Measurements from ENCODE around the gene TSEN2. TPM values are rescaled to one million over a fixed set of nuclear protein-coding genes. Genes with fewer than 3 reads are reported as not detected.

The TSEN2 gene
- total and polyA plus RNA-seq, 7 experiments from 2014 or later, result 12.1 to 27.5 (median 13.9) TPM

DNA sequence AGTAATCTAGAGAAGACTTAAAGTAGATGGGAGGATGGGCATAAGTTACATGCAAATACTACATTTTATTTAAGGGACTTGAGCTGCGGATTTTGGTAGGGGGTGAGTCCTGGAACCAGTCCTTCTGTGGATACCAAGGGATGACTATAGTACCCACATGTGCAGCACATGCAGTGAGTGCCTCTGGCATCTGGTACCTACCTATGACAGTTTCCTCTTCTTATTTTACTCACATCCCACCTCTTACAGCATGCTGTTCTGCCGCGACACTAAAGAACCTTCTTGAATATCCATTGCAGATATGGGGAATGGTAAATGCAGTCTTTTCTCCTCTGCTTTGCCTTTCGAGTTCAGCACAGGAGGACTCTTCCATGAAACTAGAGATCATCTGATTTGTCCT lies 1.7 kb downstream of the TSEN2 start:
- no peak overlapping the region for H3K4me3 ChIP-seq (ENCODE audit: low read length)
- no peak overlapping the region for H3K27ac ChIP-seq (ENCODE audit: low read depth, low read length)
- Mint-ChIP-seq H3K4me3 (peak overlapping the region in 6 of 10 donors; percentile 15 to 99 (median 72)), H3K4me1 (peaks cover 20 to 65% (median 47%) of the 10 kb centered on the region in 7 donors), H3K27me3 (peaks cover 0 to 2% (median 0%) of the 10 kb centered on the region in 5 donors), H3K36me3 (peaks cover 2 to 11% (median 3%) of the 10 kb centered on the region in 5 donors), H3K27ac (peak overlapping the region in 1 of 9 donors; percentile 98), H3K9me3 (no peaks in the 10 kb centered on the region)
- peaks cover 0 to 6% (median 0%) of the 10 kb centered on the region in 3 experiments for H3K36me3 ChIP-seq (ENCODE audit: control insufficient read depth in 2 of 3, insufficient read depth in 3 of 3, low read length in 3 of 3)
- DNase-seq (no peak), ATAC-seq (no peak)
- H3K4me1 ChIP-seq (ENCODE audit: control insufficient read depth in 2 of 2, insufficient read depth in 2 of 2, low read length in 2 of 2), result peaks cover 14 to 17% of the 10 kb centered on the region in 2 donors
- intact Hi-C loops (cut with micrococcal nuclease), result loop anchor here in 1 of 2 donors (10.0 kb wide), 1 partner anchor 529 kb away; no protein-coding TSS in a partner anchor
- CTCF ChIA-PET, result no interaction called here
- POLR2A ChIA-PET, result interaction anchor here (2.8 to 3.6 kb wide), 2 partner anchors 70 to 178 kb away, joined by 14 to 22 read pairs; partner anchors contain the start of genes MKRN2 and RAF1
- no peaks in the 10 kb centered on the region for H3K27me3 ChIP-seq (ENCODE audit: control insufficient read depth in 2 of 2, insufficient read depth in 2 of 2, low read length in 2 of 2)
- H3K9me3 ChIP-seq (ENCODE audit: control insufficient read depth in 2 of 3, low read length in 3 of 3), result no peaks in the 10 kb centered on the region

DNA sequence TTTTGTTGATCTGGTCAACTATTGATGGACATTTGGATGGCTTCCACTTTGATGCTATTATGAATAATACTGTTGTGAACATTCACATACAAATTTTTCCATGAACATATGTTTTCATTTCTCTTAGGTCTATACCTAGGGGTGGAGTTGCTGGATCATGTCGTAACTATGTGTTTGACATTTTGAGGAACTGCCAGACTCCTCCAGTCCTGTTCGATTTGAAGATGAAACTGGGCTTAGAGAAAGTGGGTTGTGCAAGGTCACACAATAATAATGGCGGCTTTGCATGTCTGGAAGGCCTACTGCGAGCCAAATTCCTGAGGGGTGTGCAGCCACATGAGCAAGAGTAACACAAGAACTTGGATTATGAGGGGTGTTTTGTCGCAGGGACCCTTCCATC lies 2.6 kb downstream of the TSEN2 start:
- no peak for ATAC-seq
- H3K9me3 ChIP-seq (ENCODE audit: control insufficient read depth in 2 of 3, low read length in 3 of 3), result no peaks in the 10 kb centered on the region
- intact Hi-C loops (cut with micrococcal nuclease), result loop anchor here in 1 of 2 donors (10.0 kb wide), 1 partner anchor 528 kb away; no protein-coding TSS in a partner anchor
- DNase-seq, result no peak
- H3K36me3 Mint-ChIP-seq, result peaks cover 3 to 15% (median 4%) of the 10 kb centered on the region in 5 donors
- no peak overlapping the region for H3K27ac ChIP-seq (ENCODE audit: low read depth, low read length)
- POLR2A ChIA-PET, result interaction anchor here (0.6 to 3.6 kb wide), 2 partner anchors 69 to 1692 kb away, joined by 3 to 22 read pairs; partner anchors contain the start of genes LSM3, MKRN2 and XPC
- H3K27me3 ChIP-seq (ENCODE audit: control insufficient read depth in 2 of 2, insufficient read depth in 2 of 2, low read length in 2 of 2), result no peaks in the 10 kb centered on the region
- CTCF ChIA-PET, result no interaction called here
- peaks cover 0 to 6% (median 0%) of the 10 kb centered on the region in 3 experiments for H3K36me3 ChIP-seq (ENCODE audit: control insufficient read depth in 2 of 3, insufficient read depth in 3 of 3, low read length in 3 of 3)
- no peak overlapping the region for H3K27ac Mint-ChIP-seq
- H3K4me1 ChIP-seq (ENCODE audit: control insufficient read depth in 2 of 2, insufficient read depth in 2 of 2, low read length in 2 of 2), result peaks cover 14 to 17% of the 10 kb centered on the region in 2 donors
- peak overlapping the region in 3 of 10 donors; percentile 10 to 98 (median 15) for H3K4me3 Mint-ChIP-seq
- H3K4me1 Mint-ChIP-seq, result peaks cover 20 to 61% (median 47%) of the 10 kb centered on the region in 7 donors
- H3K27me3 Mint-ChIP-seq, result peaks cover 0 to 2% (median 0%) of the 10 kb centered on the region in 5 donors
- H3K9me3 Mint-ChIP-seq, result no peaks in the 10 kb centered on the region
- H3K4me3 ChIP-seq (ENCODE audit: low read length), result no peak overlapping the region

DNA sequence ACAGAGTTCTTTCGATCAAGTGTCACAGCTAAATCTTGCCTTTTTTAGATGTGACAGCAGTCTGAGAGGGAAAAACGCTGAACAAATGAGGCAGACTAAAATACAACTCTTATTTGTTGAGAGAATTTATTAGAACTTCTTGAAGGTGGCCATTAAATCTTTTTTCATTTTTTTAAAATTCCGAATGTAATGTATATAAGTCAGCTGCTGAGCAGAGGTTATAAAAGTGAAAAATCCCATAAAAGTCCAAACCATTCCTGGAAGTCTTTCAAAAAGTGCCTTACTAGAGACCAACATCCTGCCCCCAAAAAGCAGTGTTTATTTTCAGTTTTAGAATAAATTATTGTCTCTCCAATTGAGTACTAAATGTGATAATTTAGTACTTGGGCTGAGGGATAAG lies 3.1 kb downstream of the TSEN2 start:
- CTCF ChIA-PET, result no interaction called here
- Mint-ChIP-seq H3K4me1 (peaks cover 20 to 60% (median 47%) of the 10 kb centered on the region in 7 donors), H3K27ac (no peak overlapping the region), H3K36me3 (peaks cover 3 to 15% (median 4%) of the 10 kb centered on the region in 5 donors), H3K9me3 (no peaks in the 10 kb centered on the region), H3K4me3 (no peak overlapping the region), H3K27me3 (peaks cover 0 to 2% (median 0%) of the 10 kb centered on the region in 5 donors)
- ATAC-seq (no peak), DNase-seq (no peak)
- Histone ChIP-seq H3K27ac (ENCODE audit: low read depth, low read length) (no peak overlapping the region), H3K4me3 (ENCODE audit: low read length) (no peak overlapping the region), H3K27me3 (ENCODE audit: control insufficient read depth in 2 of 2, insufficient read depth in 2 of 2, low read length in 2 of 2) (no peaks in the 10 kb centered on the region), H3K36me3 (ENCODE audit: control insufficient read depth in 2 of 3, insufficient read depth in 3 of 3, low read length in 3 of 3) (peaks cover 0 to 10% (median 0%) of the 10 kb centered on the region in 3 experiments), H3K4me1 (ENCODE audit: control insufficient read depth in 2 of 2, insufficient read depth in 2 of 2, low read length in 2 of 2) (peaks cover 14 to 17% of the 10 kb centered on the region in 2 donors), H3K9me3 (ENCODE audit: control insufficient read depth in 2 of 3, low read length in 3 of 3) (no peaks in the 10 kb centered on the region)
- POLR2A ChIA-PET, result no interaction called here
- intact Hi-C loops (cut with micrococcal nuclease), result loop anchor here in 1 of 2 donors (10.0 kb wide), 1 partner anchor 527 kb away; no protein-coding TSS in a partner anchor

DNA sequence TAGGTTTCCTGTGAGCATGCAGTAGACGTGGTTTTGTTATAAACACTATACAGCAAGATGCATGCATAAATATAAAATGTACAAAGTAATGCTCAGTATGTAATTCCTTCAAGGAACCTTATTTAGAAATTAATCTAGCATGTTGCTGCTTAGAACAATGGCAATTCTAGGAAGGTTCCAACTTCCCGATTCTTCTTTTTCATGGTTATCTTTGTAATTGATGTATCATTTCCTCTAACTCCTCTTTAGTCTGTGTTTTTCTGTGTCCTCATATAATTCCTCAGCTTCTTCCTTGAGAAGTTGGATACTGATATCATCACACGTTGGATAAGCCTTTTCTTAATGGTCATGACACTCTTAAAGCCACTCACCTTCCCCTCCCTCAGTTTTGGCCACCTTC lies 3.5 kb downstream of the TSEN2 start:
- CTCF ChIA-PET, result no interaction called here

DNA sequence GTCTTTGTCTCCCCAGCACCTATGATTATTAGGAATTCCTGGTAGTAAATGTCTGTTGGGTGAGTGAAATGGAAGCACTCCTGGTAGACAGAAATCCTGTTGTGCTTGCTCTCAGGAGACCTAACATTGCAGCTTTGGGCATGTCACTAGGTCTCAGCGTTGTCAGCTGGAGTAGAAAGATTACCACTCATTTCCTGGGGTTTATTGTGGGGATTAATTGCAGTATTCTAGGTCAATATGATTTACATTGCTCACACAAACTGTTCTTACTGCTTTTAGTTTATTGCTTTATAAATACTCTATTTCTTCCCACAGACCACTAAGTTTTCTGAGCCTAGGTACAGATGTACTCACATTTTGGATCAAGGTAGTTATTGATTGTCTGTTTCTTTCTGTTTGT lies 5.1 kb downstream of the TSEN2 start:
- H3K36me3 ChIP-seq (ENCODE audit: control insufficient read depth in 2 of 3, insufficient read depth in 3 of 3, low read length in 3 of 3), result peaks cover 0 to 19% (median 0%) of the 10 kb centered on the region in 3 experiments
- no peaks in the 10 kb centered on the region for H3K27me3 Mint-ChIP-seq
- H3K4me3 Mint-ChIP-seq, result no peak overlapping the region
- H3K9me3 ChIP-seq (ENCODE audit: control insufficient read depth in 2 of 3, low read length in 3 of 3), result no peaks in the 10 kb centered on the region
- H3K9me3 Mint-ChIP-seq, result no peaks in the 10 kb centered on the region
- H3K27ac ChIP-seq (ENCODE audit: low read depth, low read length), result no peak overlapping the region
- ChIA-PET CTCF (no interaction called here), POLR2A (no interaction called here)
- peaks cover 10 to 48% (median 30%) of the 10 kb centered on the region in 7 donors for H3K4me1 Mint-ChIP-seq
- H3K36me3 Mint-ChIP-seq, result peaks cover 3 to 27% (median 10%) of the 10 kb centered on the region in 5 donors
- intact Hi-C loops (cut with micrococcal nuclease), result loop anchor here in 1 of 2 donors (10.0 kb wide), 1 partner anchor 525 kb away; no protein-coding TSS in a partner anchor
- H3K27ac Mint-ChIP-seq, result no peak overlapping the region
- no peak overlapping the region for H3K4me3 ChIP-seq (ENCODE audit: low read length)
- DNase-seq (no peak), ATAC-seq (no peak)
- H3K27me3 ChIP-seq (ENCODE audit: control insufficient read depth in 2 of 2, insufficient read depth in 2 of 2, low read length in 2 of 2), result no peaks in the 10 kb centered on the region
- peaks cover 6% of the 10 kb centered on the region in 2 donors for H3K4me1 ChIP-seq (ENCODE audit: control insufficient read depth in 2 of 2, insufficient read depth in 2 of 2, low read length in 2 of 2)

More for the DNA sequence above, 3.5 kb downstream of the TSEN2 start:
- no peak overlapping the region for H3K27ac Mint-ChIP-seq
- no peak for ATAC-seq
- H3K36me3 Mint-ChIP-seq, result peaks cover 3 to 17% (median 5%) of the 10 kb centered on the region in 5 donors
- peaks cover 20 to 60% (median 44%) of the 10 kb centered on the region in 7 donors for H3K4me1 Mint-ChIP-seq
- no peak overlapping the region for H3K4me3 ChIP-seq (ENCODE audit: low read length)
- H3K9me3 ChIP-seq (ENCODE audit: control insufficient read depth in 2 of 3, low read length in 3 of 3), result no peaks in the 10 kb centered on the region
- peaks cover 14 to 17% of the 10 kb centered on the region in 2 donors for H3K4me1 ChIP-seq (ENCODE audit: control insufficient read depth in 2 of 2, insufficient read depth in 2 of 2, low read length in 2 of 2)
- H3K4me3 Mint-ChIP-seq, result no peak overlapping the region
- peaks cover 0 to 10% (median 0%) of the 10 kb centered on the region in 3 experiments for H3K36me3 ChIP-seq (ENCODE audit: control insufficient read depth in 2 of 3, insufficient read depth in 3 of 3, low read length in 3 of 3)
- no peak overlapping the region for H3K27ac ChIP-seq (ENCODE audit: low read depth, low read length)
- intact Hi-C loops (cut with micrococcal nuclease), result loop anchor here in 1 of 2 donors (10.0 kb wide), 1 partner anchor 527 kb away; no protein-coding TSS in a partner anchor
- no peaks in the 10 kb centered on the region for H3K27me3 ChIP-seq (ENCODE audit: control insufficient read depth in 2 of 2, insufficient read depth in 2 of 2, low read length in 2 of 2)
- H3K9me3 Mint-ChIP-seq, result no peaks in the 10 kb centered on the region
- POLR2A ChIA-PET, result no interaction called here
- H3K27me3 Mint-ChIP-seq, result peaks cover 0 to under 1% (median 0%) of the 10 kb centered on the region in 5 donors
- no peak for DNase-seq

DNA sequence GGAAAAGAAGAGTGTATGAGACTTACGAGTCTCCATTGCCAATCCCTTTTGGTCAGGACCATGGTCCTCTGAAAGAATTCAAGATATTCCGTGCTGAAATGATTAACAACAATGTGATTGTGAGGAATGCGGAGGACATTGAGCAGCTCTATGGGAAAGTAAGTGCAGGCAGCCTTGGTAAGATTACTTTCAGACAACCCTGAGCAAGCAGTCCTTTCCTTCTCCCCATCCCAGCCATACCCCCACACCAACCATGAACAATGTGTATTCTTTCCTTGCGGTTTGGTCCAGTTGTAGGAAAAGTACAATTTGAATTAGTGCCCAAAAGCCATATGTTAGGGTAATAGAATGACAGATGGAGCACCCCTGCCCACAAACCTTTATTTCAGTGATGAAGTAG lies 5.6 kb downstream of the TSEN2 start:
- Histone ChIP-seq H3K27me3 (ENCODE audit: control insufficient read depth in 2 of 2, insufficient read depth in 2 of 2, low read length in 2 of 2) (no peaks in the 10 kb centered on the region), H3K36me3 (ENCODE audit: control insufficient read depth in 2 of 3, insufficient read depth in 3 of 3, low read length in 3 of 3) (peaks cover 0 to 19% (median 0%) of the 10 kb centered on the region in 3 experiments), H3K4me1 (ENCODE audit: control insufficient read depth in 2 of 2, insufficient read depth in 2 of 2, low read length in 2 of 2) (peaks cover 5 to 6% of the 10 kb centered on the region in 2 donors), H3K27ac (ENCODE audit: low read depth, low read length) (no peak overlapping the region), H3K4me3 (ENCODE audit: low read length) (no peak overlapping the region), H3K9me3 (ENCODE audit: control insufficient read depth in 2 of 3, low read length in 3 of 3) (no peaks in the 10 kb centered on the region)
- Mint-ChIP-seq H3K4me1 (peaks cover 10 to 44% (median 25%) of the 10 kb centered on the region in 7 donors), H3K36me3 (peaks cover 3 to 27% (median 10%) of the 10 kb centered on the region in 5 donors), H3K9me3 (no peaks in the 10 kb centered on the region), H3K27ac (no peak overlapping the region), H3K4me3 (no peak overlapping the region), H3K27me3 (no peaks in the 10 kb centered on the region)
- no peak for DNase-seq
- ATAC-seq, result no peak
- ChIA-PET POLR2A (no interaction called here), CTCF (no interaction called here)
- intact Hi-C loops (cut with micrococcal nuclease), result loop anchor here in 1 of 2 donors (10.0 kb wide), 1 partner anchor 525 kb away; no protein-coding TSS in a partner anchor

Data from naive thymus-derived CD4-positive, alpha-beta T cell (primary cell).